ENCODE data around the gene PRR14L. TPM values are rescaled to one million over a fixed set of nuclear protein-coding genes. Genes with fewer than 3 reads are reported as not detected.
A peak's percentile ranks its signal among the peaks of the same experiment; 100 is the strongest.

PRR14L gene
- total RNA-seq, 4 donors from 2014 or later = 22.8 to 28.4 (median 27.3) TPM

DNA sequence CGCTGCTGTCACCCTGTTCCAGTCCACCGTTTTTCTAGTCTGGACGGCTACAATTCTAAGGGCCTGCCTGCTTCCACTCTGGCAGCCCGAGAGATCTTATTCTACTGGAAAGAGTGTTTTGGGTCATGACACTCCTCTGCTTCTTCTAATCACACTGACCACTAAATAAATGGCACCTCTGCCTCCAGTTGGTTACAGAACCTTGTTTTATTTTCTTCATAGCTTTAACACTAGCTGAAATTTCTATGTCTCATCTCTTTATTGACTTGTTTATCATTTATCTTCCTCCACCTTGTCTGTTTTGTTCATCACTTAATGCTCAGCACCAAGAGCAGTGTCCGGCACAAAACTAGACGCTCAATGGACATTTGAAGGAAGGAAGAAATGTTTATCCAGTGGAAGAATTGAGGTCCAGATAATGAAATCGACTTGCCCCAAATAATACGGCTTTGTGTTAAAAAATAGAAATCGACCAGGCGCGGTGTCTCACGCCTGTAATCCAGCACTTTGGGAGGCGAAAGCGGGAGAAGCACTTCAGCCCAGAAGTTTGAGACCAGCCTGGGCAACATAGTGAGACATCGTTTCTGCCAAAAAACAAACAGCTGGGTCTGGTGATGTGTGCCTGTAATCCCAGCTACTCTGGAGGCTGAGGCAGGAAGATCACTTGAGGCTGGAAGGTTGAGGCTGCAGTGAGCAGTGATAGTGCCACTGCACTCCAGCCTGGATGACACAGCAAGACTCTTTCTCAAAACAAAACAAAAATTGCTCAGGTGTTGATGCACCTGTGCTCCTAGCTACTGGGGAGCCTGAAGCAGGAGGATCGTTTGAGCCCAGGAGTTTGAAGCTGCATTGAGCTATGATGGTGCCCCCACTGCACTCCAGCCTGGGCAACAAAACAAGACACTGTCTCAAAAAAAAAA, 693 bp upstream of the PRR14L start:
- DNase-seq (ENCODE audit: low spot score in 2 of 2) = no peak
- H3K27me3 ChIP-seq = no peaks in the 10 kb centered on the region
- peak overlapping the region; percentile 46 to 93 (median 89) for H3K27ac ChIP-seq
- WGBS, 2 donors = 62 to 63% methylated on average over 16 of the region's 16 CpGs
- peaks cover 0 to 59% (median 42%) of the 10 kb centered on the region in 4 donors for H3K4me1 ChIP-seq
- no peaks in the 10 kb centered on the region for H3K9me3 ChIP-seq
- H3K4me3 ChIP-seq = peak overlapping the region; percentile 69 to 96 (median 87)
- peaks cover 0 to 10% (median 0%) of the 10 kb centered on the region in 3 donors for H3K36me3 ChIP-seq
- no peak for TF ChIP-seq EP300 (IDR thresholded peaks at IDR 0.05)
- no peak for TF ChIP-seq CTCF (IDR thresholded peaks at IDR 0.05)
- TF ChIP-seq POLR2A (IDR thresholded peaks at IDR 0.05) = no peak

GRCh38 chr22:31748490-31748889, 1.4 kb downstream of the PRR14L start:
- no peak overlapping the region for H3K27ac ChIP-seq
- no peaks in the 10 kb centered on the region for H3K9me3 ChIP-seq
- no peak for DNase-seq (ENCODE audit: low spot score in 2 of 2)
- WGBS, 2 donors = 15 to 26% methylated on average over 2 of the region's 2 CpGs
- peaks cover 0 to 45% (median 34%) of the 10 kb centered on the region in 4 donors for H3K4me1 ChIP-seq
- TF ChIP-seq CTCF (IDR thresholded peaks at IDR 0.05) (no peak), POLR2A (IDR thresholded peaks at IDR 0.05) (no peak), EP300 (IDR thresholded peaks at IDR 0.05) (no peak)
- peaks cover 0 to 18% (median 0%) of the 10 kb centered on the region in 3 donors for H3K36me3 ChIP-seq
- H3K4me3 ChIP-seq = peak overlapping the region in 1 of 4 donors; percentile 69
- H3K27me3 ChIP-seq = no peaks in the 10 kb centered on the region

- DNase-seq (ENCODE audit: low spot score in 2 of 2) = no peak
- no peak overlapping the region for H3K27ac ChIP-seq
- TF ChIP-seq POLR2A (IDR thresholded peaks at IDR 0.05) = no peak
- H3K27me3 ChIP-seq = no peaks in the 10 kb centered on the region
- 51 to 54% methylated on average over 4 of the region's 4 CpGs for WGBS, 2 donors
- H3K36me3 ChIP-seq = peaks cover 0 to 21% (median 0%) of the 10 kb centered on the region in 3 donors
- peaks cover 0 to 36% (median 28%) of the 10 kb centered on the region in 4 donors for H3K4me1 ChIP-seq
- no peak overlapping the region for H3K4me3 ChIP-seq
- H3K9me3 ChIP-seq = no peaks in the 10 kb centered on the region
Measured at GRCh38 chr22:31747441-31747840, 2.5 kb downstream of the PRR14L start.

GRCh38 chr22:31743871-31744270, 6.1 kb downstream of the PRR14L start:
- peaks cover 0 to 31% (median 0%) of the 10 kb centered on the region in 3 donors for H3K36me3 ChIP-seq
- TF ChIP-seq EP300 (IDR thresholded peaks at IDR 0.05) = no peak
- no peak for TF ChIP-seq CTCF (IDR thresholded peaks at IDR 0.05)
- no peak for TF ChIP-seq POLR2A (IDR thresholded peaks at IDR 0.05)
- H3K4me1 ChIP-seq = peaks cover 0 to 28% (median 14%) of the 10 kb centered on the region in 4 donors
- H3K27ac ChIP-seq = no peak overlapping the region
- WGBS, 2 donors = 95% methylated on average over 7 of the region's 7 CpGs
- no peak for DNase-seq (ENCODE audit: low spot score in 2 of 2)
- H3K9me3 ChIP-seq = no peaks in the 10 kb centered on the region
- H3K4me3 ChIP-seq = no peak overlapping the region
- H3K27me3 ChIP-seq = no peaks in the 10 kb centered on the region

- no peaks in the 10 kb centered on the region for H3K9me3 ChIP-seq
- H3K4me1 ChIP-seq = peaks cover 0 to 26% (median 2%) of the 10 kb centered on the region in 4 donors
- TF ChIP-seq POLR2A (IDR thresholded peaks at IDR 0.05) = no peak
- TF ChIP-seq CTCF (IDR thresholded peaks at IDR 0.05) = no peak
- no peak for TF ChIP-seq EP300 (IDR thresholded peaks at IDR 0.05)
- H3K27ac ChIP-seq = no peak overlapping the region
- DNase-seq (ENCODE audit: low spot score in 2 of 2) = no peak
- 92 to 97% methylated on average over 2 of the region's 2 CpGs for WGBS, 2 donors
- H3K36me3 ChIP-seq = peaks cover 0 to 40% (median 0%) of the 10 kb centered on the region in 3 donors
- no peaks in the 10 kb centered on the region for H3K27me3 ChIP-seq
- H3K4me3 ChIP-seq = no peak overlapping the region
Measured at GRCh38 chr22:31742682-31743081, 7.2 kb downstream of the PRR14L start.
